ENCODE data around the gene RAB5A.
"Not testable (repeated sequence)": the region's sequence is repeated elsewhere in the genome, so short reads cannot be mapped to it uniquely, and the experiment has no call there.

Gene RAB5A

DNA sequence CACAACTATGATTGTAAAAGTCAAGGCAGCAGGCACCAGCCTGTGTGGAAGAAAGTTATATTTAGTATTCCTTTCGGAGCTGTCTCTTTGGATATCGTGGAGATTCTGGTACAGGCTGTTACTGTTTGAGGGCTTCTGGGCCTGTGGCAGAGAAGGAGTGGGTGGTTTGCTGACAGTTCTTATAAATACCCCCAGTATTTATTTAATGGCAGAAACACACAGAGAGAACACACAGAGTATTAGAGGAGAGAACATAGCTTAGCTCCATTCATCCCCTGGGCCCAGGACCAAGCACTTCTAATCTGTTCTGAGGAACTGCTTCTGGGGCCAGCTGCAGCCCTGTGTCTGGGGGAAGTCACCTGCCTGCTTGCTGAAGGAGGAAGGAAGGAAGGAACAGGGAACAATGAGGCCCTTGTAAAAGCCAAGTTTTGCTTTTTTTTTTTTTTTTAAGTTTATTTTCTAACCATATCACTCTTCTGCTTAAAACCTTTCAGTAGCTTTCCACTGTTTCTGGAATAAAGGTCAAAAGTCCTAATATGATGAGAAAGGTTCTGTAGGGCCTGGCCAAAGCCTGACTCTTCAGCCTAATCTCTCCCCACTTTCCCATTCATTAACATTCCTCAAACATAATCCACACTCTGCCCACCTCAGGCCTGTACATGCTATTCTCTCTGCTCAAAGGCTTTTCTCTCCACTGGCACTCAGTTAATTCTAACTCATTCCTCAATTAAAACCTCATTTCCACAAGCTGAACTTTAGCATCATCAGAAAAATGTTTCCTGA lies 76.9 kb downstream of the RAB5A start:
- no peak for DNase-seq (ENCODE audit: low read depth in 2 of 2, low spot score in 1 of 2)

- no peak for DNase-seq (ENCODE audit: low read depth in 2 of 2, low spot score in 1 of 2)
Measured at GRCh38 chr3:20027136-20027535, 80.2 kb downstream of the RAB5A start.

GRCh38 chr3:20028905-20029331 lies 82.0 kb downstream of the RAB5A start:
- no peak for DNase-seq (ENCODE audit: low read depth in 2 of 2, low spot score in 1 of 2)

DNA sequence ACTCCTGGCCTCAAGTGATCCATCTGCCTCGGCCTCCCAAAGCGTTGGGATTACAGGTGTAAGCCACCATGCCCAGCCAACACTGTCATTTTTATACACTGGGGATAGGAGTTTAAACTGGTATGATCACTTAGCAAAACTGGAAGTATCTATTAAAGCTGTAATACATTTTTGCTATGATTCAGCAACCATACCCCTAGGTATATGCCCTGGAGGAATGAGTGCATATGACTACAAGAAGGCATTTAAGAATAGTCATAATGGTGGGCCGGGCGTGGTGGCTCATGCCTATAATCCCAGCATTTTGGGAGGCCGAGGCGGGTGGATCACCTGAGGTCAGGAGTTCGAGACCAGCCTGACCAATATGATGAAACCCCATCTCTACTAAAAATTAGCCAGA lies 85.0 kb downstream of the RAB5A start:
- not testable (repeated sequence) for DNase-seq (ENCODE audit: low read depth in 2 of 2, low spot score in 1 of 2)
